Measurements from ENCODE around the gene TRPV6.

GRCh38 chr7:142933624-142934023 lies 48.1 kb upstream of the TRPV6 start, which contains the start of gene TRPV5:
- TF ChIP-seq EZH2phosphoT487 (IDR thresholded peaks at IDR 0.05; ENCODE audit: insufficient read depth, low read depth) (no peak), EZH2 (IDR thresholded peaks at IDR 0.05; ENCODE audit: insufficient read depth, poor library complexity, severe bottlenecking) (no peak)

Measured in GM23248 (cell line).